Sigmoid colon (tissue), 7 donors: ENCODE measurements around the gene HS1BP3. TPM values are rescaled to one million over a fixed set of nuclear protein-coding genes. Genes with fewer than 3 reads are reported as not detected.

Experiments
- DNase-seq: peaks from one replicate; pipeline ENCODE4 v3.0.0-alpha.2; 2019
- H3K27ac ChIP-seq, 4 donors: fragments of 200-600 bp; sonication (generic); one replicate each; pipeline ENCODE4 v1.5.1; 2016 to 2019; ENCODE audit warnings: mild to moderate bottlenecking in 1 of 4
- H3K27me3 ChIP-seq, 3 donors: fragments of 200-600 bp; sonication (generic); one replicate each; pipeline ENCODE4 v1.5.1; 2019; ENCODE audit warnings: mild to moderate bottlenecking in 1 of 3
- H3K36me3 ChIP-seq, 4 donors: fragments of 200-600 bp; sonication (generic); one replicate each; pipeline ENCODE4 v1.5.1; 2016 to 2019
- H3K4me1 ChIP-seq, 4 donors: fragments of 200-600 bp; sonication (generic); one replicate each; pipeline ENCODE4 v1.5.1; 2017 to 2019
- H3K4me3 ChIP-seq, 4 donors: fragments of 200-600 bp; sonication (generic); one replicate each; pipeline ENCODE4 v1.5.1; 2017 to 2019; ENCODE audit warnings: mild to moderate bottlenecking in 2 of 4, moderate library complexity in 1 of 4
- H3K9me3 ChIP-seq, 4 donors: fragments of 200-600 bp in 3 of 4; sonication (generic) in 3 of 4; one replicate each; pipeline versions ENCODE4 v1.5.1 to v1.6.1; 2013 to 2019
- CTCF ChIP-seq, 4 experiments: fragments of 450-650 bp in 3 of 4; fragments of 200-600 bp in 1 of 4; IDR thresholded peaks; one replicate each; pipeline ENCODE4 v1.5.1; 2016 to 2019; ENCODE audit warnings: antibody characterized with exemption in 4 of 4, mild to moderate bottlenecking in 3 of 4, moderate library complexity in 2 of 4
- EP300 ChIP-seq, 4 donors: sonication (generic); formaldehyde crosslinking; IDR thresholded peaks; one replicate each; pipeline ENCODE4 v1.6.1; 2017; ENCODE audit warnings: antibody characterized with exemption in 4 of 4
- POLR2A ChIP-seq, 2 donors: fragments of 450-650 bp; IDR thresholded peaks; one replicate each; pipeline ENCODE4 v1.6.1; 2016; ENCODE audit warnings: antibody characterized with exemption in 2 of 2, mild to moderate bottlenecking in 2 of 2, moderate library complexity in 2 of 2
- POLR2AphosphoS5 ChIP-seq, 4 donors: sonication (generic); formaldehyde crosslinking; IDR thresholded peaks; one replicate each; pipeline ENCODE4 v1.6.1; 2017; ENCODE audit warnings: antibody characterized with exemption in 4 of 4
- WGBS, 2 donors: extraction: QIAGEN DNeasy Blood & Tissue Kit; methylation state at CpG; one replicate each; pipeline ENCODE4 v1.1.7; 2013; 5-methylcytosine and 5-hydroxymethylcytosine counted together
- intact Hi-C: fragments of 100-400 bp; cut with DNase I; formaldehyde crosslinking; loops from one replicate; pipeline ENCODE4 v1.15.1; 2023
- polyA plus RNA-seq, 3 donors: library from polyadenylated mRNA; stranded (reverse); fragments of 200-250 nt; gene quantifications; one replicate each; pipeline ENCODE4 v1.2.3, GENCODE V29; 2013
- total RNA-seq, 4 donors: library from RNA; depleted of rRNA; stranded (reverse); fragments of >200 nt; gene quantifications; one replicate each; pipeline ENCODE4 v1.1.0, GENCODE V29; 2016
- donor health status: healthy with polysubstance abuse.
- donor health status: Bipolar disorder and iron deficiency.
- donor health status: healthy.

HS1BP3 gene
- total and polyA plus RNA-seq, 7 donors, result 25.2 to 54.6 (median 32.6) TPM

GRCh38 chr2:20589975-20590703, 60.8 kb downstream of the HS1BP3 start:
- peak; percentile 57 for DNase-seq
- Histone ChIP-seq H3K4me1 (peaks cover 0 to 30% (median 16%) of the 10 kb centered on the region in 4 donors), H3K36me3 (no peaks in the 10 kb centered on the region), H3K9me3 (no peaks in the 10 kb centered on the region), H3K27me3 (no peaks in the 10 kb centered on the region), H3K27ac (peak overlapping the region in 1 of 4 donors; percentile 47), H3K4me3 (no peak overlapping the region)
- intact Hi-C loops, result no loop called here
- TF ChIP-seq CTCF (IDR thresholded peaks at IDR 0.05) (no peak), EP300 (IDR thresholded peaks at IDR 0.05) (no peak), POLR2A (IDR thresholded peaks at IDR 0.05) (no peak), POLR2AphosphoS5 (IDR thresholded peaks at IDR 0.05) (no peak)
- 81 to 83% methylated on average over 14 of the region's 14 CpGs for WGBS, 2 donors

GRCh38 chr2:20588918-20589871, 61.7 kb downstream of the HS1BP3 start:
- intact Hi-C loops, result no loop called here
- Histone ChIP-seq H3K27me3 (no peaks in the 10 kb centered on the region), H3K27ac (no peak overlapping the region), H3K4me1 (peaks cover 0 to 37% (median 25%) of the 10 kb centered on the region in 4 donors), H3K9me3 (no peaks in the 10 kb centered on the region), H3K4me3 (no peak overlapping the region), H3K36me3 (no peaks in the 10 kb centered on the region)
- peak; percentile 60 for DNase-seq
- WGBS, 2 donors, result 77 to 78% methylated on average over 11 of the region's 11 CpGs
- TF ChIP-seq CTCF (IDR thresholded peaks at IDR 0.05), result no peak
- TF ChIP-seq POLR2AphosphoS5 (IDR thresholded peaks at IDR 0.05), result no peak
- TF ChIP-seq POLR2A (IDR thresholded peaks at IDR 0.05), result no peak
- TF ChIP-seq EP300 (IDR thresholded peaks at IDR 0.05), result no peak

- WGBS, 2 donors, result 85 to 86% methylated on average over 22 of the region's 22 CpGs
- peak overlapping the region in 3 of 4 donors; percentile 58 to 88 (median 71) for H3K27ac ChIP-seq
- no peak for TF ChIP-seq CTCF (IDR thresholded peaks at IDR 0.05)
- TF ChIP-seq EP300 (IDR thresholded peaks at IDR 0.05), result no peak
- TF ChIP-seq POLR2AphosphoS5 (IDR thresholded peaks at IDR 0.05), result no peak
- TF ChIP-seq POLR2A (IDR thresholded peaks at IDR 0.05), result no peak
- peaks cover 0 to 34% (median 26%) of the 10 kb centered on the region in 4 donors for H3K4me1 ChIP-seq
- intact Hi-C loops, result no loop called here
- DNase-seq, result peak; percentile 62
- H3K9me3 ChIP-seq, result no peaks in the 10 kb centered on the region
- no peak overlapping the region for H3K4me3 ChIP-seq
- no peaks in the 10 kb centered on the region for H3K36me3 ChIP-seq
- no peaks in the 10 kb centered on the region for H3K27me3 ChIP-seq
Measured at GRCh38 chr2:20585710-20586594, 64.9 kb downstream of the HS1BP3 start.

- Histone ChIP-seq H3K4me3 (no peak overlapping the region), H3K36me3 (no peaks in the 10 kb centered on the region), H3K4me1 (peaks cover 0 to 29% (median 24%) of the 10 kb centered on the region in 4 donors), H3K27me3 (no peaks in the 10 kb centered on the region), H3K27ac (peak overlapping the region; percentile 58 to 88 (median 74)), H3K9me3 (no peaks in the 10 kb centered on the region)
- intact Hi-C loops, result no loop called here
- TF ChIP-seq CTCF (IDR thresholded peaks at IDR 0.05), result no peak
- no peak for TF ChIP-seq POLR2A (IDR thresholded peaks at IDR 0.05)
- TF ChIP-seq POLR2AphosphoS5 (IDR thresholded peaks at IDR 0.05), result no peak
- TF ChIP-seq EP300 (IDR thresholded peaks at IDR 0.05), result no peak
- DNase-seq, result no peak
- 73 to 79% methylated on average over 5 of the region's 5 CpGs for WGBS, 2 donors
Measured at GRCh38 chr2:20585359-20585709, 65.6 kb downstream of the HS1BP3 start.
